Lower lobe of right lung (tissue), 2 donors: Measurements from ENCODE around the gene ABTB2. TPM values are rescaled to one million over a fixed set of nuclear protein-coding genes. Genes with fewer than 3 reads are reported as not detected.

Source experiments
- ATAC-seq, 2 donors: fragments of 200-7000 bp; cut with Tn5 transposase; one replicate each; pipeline ENCODE4 v1.9.1; 2020 to 2022; ENCODE audit warnings: mild to moderate bottlenecking in 2 of 2, moderate library complexity in 2 of 2
- DNase-seq: peaks from one replicate; pipeline ENCODE4 v3.0.0-alpha.2; 2020
- H3K27ac ChIP-seq: fragments of 200-600 bp; one replicate; pipeline ENCODE4 v1.8.0; 2022
- H3K27me3 ChIP-seq: fragments of 200-600 bp; one replicate; pipeline ENCODE4 v1.8.0; 2022; ENCODE audit warnings: low read depth
- H3K36me3 ChIP-seq: fragments of 200-600 bp; one replicate; pipeline ENCODE4 v1.8.0; 2022; ENCODE audit warnings: mild to moderate bottlenecking
- H3K4me1 ChIP-seq: fragments of 200-600 bp; one replicate; pipeline ENCODE4 v1.8.0; 2022
- H3K4me3 ChIP-seq: fragments of 200-600 bp; one replicate; pipeline ENCODE4 v1.8.0; 2022; ENCODE audit warnings: mild to moderate bottlenecking
- H3K9me3 ChIP-seq: fragments of 200-600 bp; one replicate; pipeline ENCODE4 v1.8.0; 2022
- intact Hi-C: fragments of 100-400 bp; cut with DNase I; formaldehyde crosslinking; loops from one replicate; pipeline ENCODE4 v1.11.0; 2022
- total RNA-seq: library from RNA; stranded (reverse); fragmentation: NEBNext Ultra II Directional; extraction: Animal tissue kit (Norgen Biotek cat#: 25700); gene quantifications from one replicate; pipeline ENCODE4 v1.2.1, GENCODE V29; 2021
- TF ChIP-seq, protein P1 (sequence below): fragments of 200-600 bp; IDR thresholded peaks from one replicate; pipeline ENCODE4 v1.8.0; 2022; ENCODE audit warnings: antibody characterized with exemption, mild to moderate bottlenecking
- donor health status: DM: no; HTN: yes; CAD: no; lungs with severe emphysema.

The ABTB2 gene
- total RNA-seq, 1 donor from 2014 or later: 2.7 TPM

DNA sequence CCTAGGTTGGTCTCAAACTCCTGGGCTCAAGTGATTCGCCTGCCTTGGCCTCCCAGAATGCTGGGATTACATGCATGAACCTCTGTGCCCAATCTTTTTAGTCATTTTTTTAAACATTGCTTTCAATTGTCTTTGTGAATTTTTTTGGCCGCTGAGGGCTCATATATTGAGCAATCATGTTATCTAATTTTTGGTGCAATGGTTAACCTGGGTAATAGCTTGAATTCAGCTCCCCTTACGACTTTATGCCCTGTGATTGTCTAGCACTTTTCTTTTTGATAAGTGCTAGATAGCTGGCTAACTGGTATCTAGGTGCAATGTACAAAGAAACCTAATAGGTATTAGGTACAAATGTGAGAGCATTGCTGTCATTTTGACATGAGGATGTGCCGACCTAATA, 45.6 kb upstream of the ABTB2 start:
- Histone ChIP-seq H3K27ac (no peak overlapping the region), H3K9me3 (no peaks in the 10 kb centered on the region), H3K4me3 (no peak overlapping the region), H3K4me1 (no peaks in the 10 kb centered on the region), H3K27me3 (no peaks in the 10 kb centered on the region), H3K36me3 (no peaks in the 10 kb centered on the region)
- ATAC-seq: no peak
- no peak for DNase-seq
- intact Hi-C loops: no loop called here
- TF ChIP-seq, protein P1, sequence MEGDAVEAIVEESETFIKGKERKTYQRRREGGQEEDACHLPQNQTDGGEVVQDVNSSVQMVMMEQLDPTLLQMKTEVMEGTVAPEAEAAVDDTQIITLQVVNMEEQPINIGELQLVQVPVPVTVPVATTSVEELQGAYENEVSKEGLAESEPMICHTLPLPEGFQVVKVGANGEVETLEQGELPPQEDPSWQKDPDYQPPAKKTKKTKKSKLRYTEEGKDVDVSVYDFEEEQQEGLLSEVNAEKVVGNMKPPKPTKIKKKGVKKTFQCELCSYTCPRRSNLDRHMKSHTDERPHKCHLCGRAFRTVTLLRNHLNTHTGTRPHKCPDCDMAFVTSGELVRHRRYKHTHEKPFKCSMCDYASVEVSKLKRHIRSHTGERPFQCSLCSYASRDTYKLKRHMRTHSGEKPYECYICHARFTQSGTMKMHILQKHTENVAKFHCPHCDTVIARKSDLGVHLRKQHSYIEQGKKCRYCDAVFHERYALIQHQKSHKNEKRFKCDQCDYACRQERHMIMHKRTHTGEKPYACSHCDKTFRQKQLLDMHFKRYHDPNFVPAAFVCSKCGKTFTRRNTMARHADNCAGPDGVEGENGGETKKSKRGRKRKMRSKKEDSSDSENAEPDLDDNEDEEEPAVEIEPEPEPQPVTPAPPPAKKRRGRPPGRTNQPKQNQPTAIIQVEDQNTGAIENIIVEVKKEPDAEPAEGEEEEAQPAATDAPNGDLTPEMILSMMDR: no peak

DNA sequence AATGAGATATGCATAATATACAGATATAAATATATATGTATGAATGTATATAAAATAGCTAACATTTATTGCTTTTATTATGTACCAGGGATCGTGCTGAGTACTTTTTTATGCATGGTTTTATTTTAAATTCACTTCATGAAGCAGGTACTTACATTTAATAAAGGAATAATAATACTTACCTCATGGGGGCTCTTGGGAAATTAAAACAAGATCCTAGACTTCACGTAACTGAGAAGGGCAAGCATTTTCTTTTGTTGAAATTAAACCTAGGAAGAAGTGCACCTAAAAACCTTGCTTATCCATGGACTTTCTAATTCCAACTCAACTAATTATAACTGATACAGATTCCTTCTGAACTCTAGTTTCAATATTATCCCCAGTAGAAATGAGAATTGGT, 40.0 kb upstream of the ABTB2 start:
- Histone ChIP-seq H3K9me3 (no peaks in the 10 kb centered on the region), H3K36me3 (no peaks in the 10 kb centered on the region), H3K4me3 (no peak overlapping the region), H3K27me3 (no peaks in the 10 kb centered on the region), H3K4me1 (no peaks in the 10 kb centered on the region), H3K27ac (no peak overlapping the region)
- intact Hi-C loops: no loop called here
- no peak for DNase-seq
- TF ChIP-seq, protein P1: no peak
- no peak for ATAC-seq

DNA sequence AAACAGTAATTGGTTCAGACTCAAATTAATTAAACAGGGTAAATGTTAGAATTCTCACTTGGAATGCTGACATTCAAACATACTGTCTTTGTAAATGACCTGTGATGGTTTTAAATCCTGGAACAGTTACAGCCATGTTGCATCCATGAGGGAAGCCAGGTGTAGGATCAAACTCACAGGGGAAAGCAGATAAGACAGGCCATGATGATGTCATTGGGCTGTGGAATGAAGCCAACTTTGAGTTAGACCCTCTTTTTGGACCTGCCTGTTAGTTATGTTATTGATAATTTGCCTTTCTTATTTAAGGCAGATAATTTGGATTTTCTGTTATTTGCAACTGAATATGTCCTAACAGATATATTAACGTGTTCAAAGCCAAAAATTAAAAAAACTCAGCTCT, 39.3 kb upstream of the ABTB2 start:
- no peaks in the 10 kb centered on the region for H3K36me3 ChIP-seq
- ATAC-seq: no peak
- no peaks in the 10 kb centered on the region for H3K9me3 ChIP-seq
- intact Hi-C loops: no loop called here
- H3K27ac ChIP-seq: no peak overlapping the region
- no peak for DNase-seq
- TF ChIP-seq, protein P1: no peak
- no peaks in the 10 kb centered on the region for H3K4me1 ChIP-seq
- H3K27me3 ChIP-seq: no peaks in the 10 kb centered on the region
- no peak overlapping the region for H3K4me3 ChIP-seq

DNA sequence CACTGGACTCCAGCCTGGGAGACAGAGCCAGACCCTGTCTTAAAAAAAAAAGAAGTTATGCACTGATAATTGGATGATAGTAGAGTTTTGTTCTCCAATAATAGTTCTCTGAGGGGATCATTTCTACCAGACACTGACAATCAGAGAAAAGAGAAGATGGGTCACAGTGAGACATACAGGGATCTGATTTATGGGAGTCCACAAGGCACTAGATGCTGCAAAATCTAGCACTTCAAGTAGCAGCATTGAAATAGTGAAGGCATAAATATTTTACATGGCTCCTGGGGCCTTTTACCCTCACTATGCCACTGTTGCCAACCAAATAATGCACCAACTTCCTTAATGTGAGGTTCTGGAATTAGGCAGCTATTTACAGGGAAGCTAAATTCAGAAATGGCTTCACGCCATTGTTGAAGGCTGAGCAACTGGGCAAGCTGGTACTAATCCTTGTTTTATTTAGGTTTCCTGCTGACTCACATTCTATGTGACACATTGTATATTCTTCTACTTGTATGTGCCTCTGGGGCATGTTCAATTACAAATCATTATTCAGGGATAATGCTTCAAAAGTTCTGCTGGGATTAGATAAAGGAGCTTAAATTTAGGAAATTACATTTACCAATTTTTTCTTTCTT, 38.2 kb upstream of the ABTB2 start:
- TF ChIP-seq, protein P1: no peak
- DNase-seq (no peak), ATAC-seq (no peak)
- Histone ChIP-seq H3K36me3 (no peaks in the 10 kb centered on the region), H3K27ac (no peak overlapping the region), H3K4me3 (no peak overlapping the region), H3K27me3 (no peaks in the 10 kb centered on the region), H3K4me1 (no peaks in the 10 kb centered on the region), H3K9me3 (no peaks in the 10 kb centered on the region)
- intact Hi-C loops: no loop called here

DNA sequence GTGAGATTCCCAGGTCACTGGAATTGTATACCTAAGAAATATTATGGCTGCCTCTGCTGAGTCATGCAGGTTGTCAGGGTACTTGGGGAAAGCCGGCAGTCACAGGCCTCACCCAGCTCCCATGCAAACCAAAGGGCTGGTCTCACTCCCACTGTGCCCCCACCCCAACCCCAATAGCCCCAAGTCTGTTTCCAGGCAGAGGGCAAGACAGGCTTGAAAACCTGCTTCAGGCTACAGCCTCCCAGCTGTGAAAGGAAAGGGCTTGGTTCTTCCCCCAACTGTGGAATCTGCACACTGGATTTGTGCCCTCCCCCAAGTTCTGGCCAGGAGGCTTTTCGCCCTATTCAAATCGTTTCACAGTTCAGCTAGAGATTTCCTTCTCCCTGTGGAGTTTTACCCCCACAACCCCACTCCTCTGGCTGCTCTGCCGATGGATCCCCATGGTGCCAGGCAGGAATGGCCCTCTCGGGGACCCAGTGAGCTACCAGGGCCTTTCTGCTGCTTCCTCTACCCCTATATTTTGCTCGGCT, 37.0 kb upstream of the ABTB2 start:
- DNase-seq (no peak), ATAC-seq (no peak)
- Histone ChIP-seq H3K36me3 (no peaks in the 10 kb centered on the region), H3K27me3 (no peaks in the 10 kb centered on the region), H3K9me3 (no peaks in the 10 kb centered on the region), H3K4me3 (no peak overlapping the region), H3K27ac (no peak overlapping the region), H3K4me1 (no peaks in the 10 kb centered on the region)
- TF ChIP-seq, protein P1: no peak
- intact Hi-C loops: no loop called here
